Fibroblast of lung (primary cell): ENCODE data around the gene LCN6.

Experiments
- EZH2 ChIP-seq: IDR thresholded peaks from 2 replicates; pipeline ENCODE4 v1.5.1; 2012; ENCODE audit warnings: low read length, control low read depth, mild to moderate bottlenecking; ENCODE audit errors: missing control alignments
- TF ChIP-seq, protein P1 (sequence below), 2 donors: IDR thresholded peaks in 1 of 2; conservative IDR thresholded peaks in 1 of 2; 1 replicate in 1 of 2; 2 replicates in 1 of 2; pipeline ENCODE4 v1.5.1; 2011 to 2012; ENCODE audit warnings: low read length in 2 of 2, control low read depth in 1 of 2, inconsistent platforms in 1 of 2, low read depth in 1 of 2, mild to moderate bottlenecking in 1 of 2

DNA sequence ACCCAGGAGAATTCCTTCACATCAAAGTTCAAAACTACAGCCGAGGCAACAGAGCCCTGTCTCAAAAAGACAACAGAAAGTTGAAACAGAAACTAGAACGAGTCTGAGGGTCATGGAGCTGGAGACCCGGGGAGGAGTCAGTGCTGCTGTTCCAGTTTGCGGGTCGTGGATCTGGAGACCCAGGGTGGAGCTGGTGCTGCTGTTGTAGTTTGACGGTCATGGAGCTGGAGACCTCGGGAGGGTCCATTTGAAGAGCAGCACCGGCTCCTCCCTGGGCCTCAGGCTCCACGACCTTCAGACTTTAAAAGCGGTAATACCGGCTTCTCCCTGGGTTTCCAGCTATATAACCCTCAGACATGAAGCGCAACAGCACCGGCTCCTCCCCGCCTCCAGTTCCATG lies 29.0 kb upstream of the LCN6 start:
- TF ChIP-seq, protein P1, sequence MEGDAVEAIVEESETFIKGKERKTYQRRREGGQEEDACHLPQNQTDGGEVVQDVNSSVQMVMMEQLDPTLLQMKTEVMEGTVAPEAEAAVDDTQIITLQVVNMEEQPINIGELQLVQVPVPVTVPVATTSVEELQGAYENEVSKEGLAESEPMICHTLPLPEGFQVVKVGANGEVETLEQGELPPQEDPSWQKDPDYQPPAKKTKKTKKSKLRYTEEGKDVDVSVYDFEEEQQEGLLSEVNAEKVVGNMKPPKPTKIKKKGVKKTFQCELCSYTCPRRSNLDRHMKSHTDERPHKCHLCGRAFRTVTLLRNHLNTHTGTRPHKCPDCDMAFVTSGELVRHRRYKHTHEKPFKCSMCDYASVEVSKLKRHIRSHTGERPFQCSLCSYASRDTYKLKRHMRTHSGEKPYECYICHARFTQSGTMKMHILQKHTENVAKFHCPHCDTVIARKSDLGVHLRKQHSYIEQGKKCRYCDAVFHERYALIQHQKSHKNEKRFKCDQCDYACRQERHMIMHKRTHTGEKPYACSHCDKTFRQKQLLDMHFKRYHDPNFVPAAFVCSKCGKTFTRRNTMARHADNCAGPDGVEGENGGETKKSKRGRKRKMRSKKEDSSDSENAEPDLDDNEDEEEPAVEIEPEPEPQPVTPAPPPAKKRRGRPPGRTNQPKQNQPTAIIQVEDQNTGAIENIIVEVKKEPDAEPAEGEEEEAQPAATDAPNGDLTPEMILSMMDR (conservative IDR thresholded peaks at IDR 0.05 in 1 of 2, IDR thresholded peaks at IDR 0.05 in 1 of 2; ENCODE audit: low read depth in 1 of 2, low read length in 2 of 2): no peak
- TF ChIP-seq EZH2: no peak
